ENCODE measurements around the gene RNF41.
A peak's percentile ranks its signal among the peaks of the same experiment; 100 is the strongest.
"Not testable (repeated sequence)": the region's sequence is repeated elsewhere in the genome, so short reads cannot be mapped to it uniquely, and the experiment has no call there.

Gene RNF41

GRCh38 chr12:56221757-56222530 is at the start of gene RNF41:
RNF41 (minus strand) TSS chr12:56221922; CDS start chr12:56214047, 7,875 bp downstream.
- peak; percentile 82 to 91 (median 91) for DNase-seq (ENCODE audit: low read depth in 2 of 3, low spot score in 1 of 3)

GRCh38 chr12:56271031-56271430 is 49.3 kb upstream of the RNF41 start:
- DNase-seq (ENCODE audit: low read depth in 2 of 3, low spot score in 1 of 3) = no peak

GRCh38 chr12:56267443-56268071 is 45.8 kb upstream of the RNF41 start:
- no peak for DNase-seq (ENCODE audit: low read depth in 2 of 3, low spot score in 1 of 3)

GRCh38 chr12:56266693-56267442 is 45.1 kb upstream of the RNF41 start, which contains the start of gene COQ10A:
COQ10A (plus strand) TSS chr12:56266942; CDS start chr12:56267119, 177 bp downstream.
- DNase-seq (ENCODE audit: low read depth in 2 of 3, low spot score in 1 of 3) = peak; percentile 75 to 83 (median 78)

- not testable (repeated sequence) for DNase-seq (ENCODE audit: low read depth in 2 of 3, low spot score in 1 of 3)
Measured at GRCh38 chr12:56266068-56266692, 44.5 kb upstream of the RNF41 start.

GRCh38 chr12:56262955-56263354 is 41.2 kb upstream of the RNF41 start:
- DNase-seq (ENCODE audit: low read depth in 2 of 3, low spot score in 1 of 3) = not testable (repeated sequence)

- DNase-seq (ENCODE audit: low read depth in 2 of 3, low spot score in 1 of 3) = no peak
Measured at GRCh38 chr12:56261503-56262232, 39.9 kb upstream of the RNF41 start.

- DNase-seq (ENCODE audit: low read depth in 2 of 3, low spot score in 1 of 3) = no peak
Measured at GRCh38 chr12:56260921-56261320, 39.2 kb upstream of the RNF41 start.

GRCh38 chr12:56260380-56260779 is 38.7 kb upstream of the RNF41 start:
- no peak for DNase-seq (ENCODE audit: low read depth in 2 of 3, low spot score in 1 of 3)

GRCh38 chr12:56258820-56259183 is 37.1 kb upstream of the RNF41 start:
- no peak for DNase-seq (ENCODE audit: low read depth in 2 of 3, low spot score in 1 of 3)

GRCh38 chr12:56258068-56258819 is 36.5 kb upstream of the RNF41 start, which contains the start of gene ANKRD52:
ANKRD52 (minus strand) TSS chr12:56258384; CDS start chr12:56258269, 115 bp downstream.
- DNase-seq (ENCODE audit: low read depth in 2 of 3, low spot score in 1 of 3) = peak; percentile 43 to 78 (median 64)

- peak in 1 of 3 donors; percentile 10 for DNase-seq (ENCODE audit: low read depth in 2 of 3, low spot score in 1 of 3)
Measured at GRCh38 chr12:56257491-56258067, 35.9 kb upstream of the RNF41 start.

- DNase-seq (ENCODE audit: low read depth in 2 of 3, low spot score in 1 of 3) = no peak
Measured at GRCh38 chr12:56257071-56257470, 35.3 kb upstream of the RNF41 start.

GRCh38 chr12:56256326-56256960 is 34.7 kb upstream of the RNF41 start:
- no peak for DNase-seq (ENCODE audit: low read depth in 2 of 3, low spot score in 1 of 3)

GRCh38 chr12:56255671-56256070 is 33.9 kb upstream of the RNF41 start:
- DNase-seq (ENCODE audit: low read depth in 2 of 3, low spot score in 1 of 3) = no peak

- DNase-seq (ENCODE audit: low read depth in 2 of 3, low spot score in 1 of 3) = no peak
Measured at GRCh38 chr12:56253091-56253490, 31.4 kb upstream of the RNF41 start.

- no peak for DNase-seq (ENCODE audit: low read depth in 2 of 3, low spot score in 1 of 3)
Measured at GRCh38 chr12:56252649-56253048, 30.9 kb upstream of the RNF41 start.

- DNase-seq (ENCODE audit: low read depth in 2 of 3, low spot score in 1 of 3) = no peak
Measured at GRCh38 chr12:56248711-56249110, 27.0 kb upstream of the RNF41 start.

GRCh38 chr12:56247923-56248322 is 26.2 kb upstream of the RNF41 start:
- no peak for DNase-seq (ENCODE audit: low read depth in 2 of 3, low spot score in 1 of 3)
